ENCODE measurements around the gene PRKCE.
"Not testable (repeated sequence)": the region's sequence is repeated elsewhere in the genome, so short reads cannot be mapped to it uniquely, and the experiment has no call there.

PRKCE gene

DNA sequence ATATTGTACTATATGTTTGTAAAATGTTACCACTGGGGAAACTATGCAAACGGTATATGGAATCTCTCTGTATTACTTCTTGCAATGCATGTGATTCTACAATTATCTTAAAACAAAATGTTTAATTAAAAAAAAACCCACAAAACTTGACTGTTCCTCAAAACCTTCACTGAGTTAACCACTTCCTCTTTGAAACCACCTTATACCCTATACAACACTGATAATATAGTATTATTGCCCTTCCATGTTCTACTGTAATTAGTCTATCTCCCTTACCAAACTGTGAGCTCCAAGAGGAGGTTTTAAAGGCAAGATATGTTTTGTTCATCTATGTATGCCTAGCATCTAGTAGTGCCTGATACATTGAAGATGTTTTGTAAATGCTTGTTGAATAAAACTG lies 572.0 kb downstream of the PRKCE start:
- DNase-seq: not testable (repeated sequence)

DNA sequence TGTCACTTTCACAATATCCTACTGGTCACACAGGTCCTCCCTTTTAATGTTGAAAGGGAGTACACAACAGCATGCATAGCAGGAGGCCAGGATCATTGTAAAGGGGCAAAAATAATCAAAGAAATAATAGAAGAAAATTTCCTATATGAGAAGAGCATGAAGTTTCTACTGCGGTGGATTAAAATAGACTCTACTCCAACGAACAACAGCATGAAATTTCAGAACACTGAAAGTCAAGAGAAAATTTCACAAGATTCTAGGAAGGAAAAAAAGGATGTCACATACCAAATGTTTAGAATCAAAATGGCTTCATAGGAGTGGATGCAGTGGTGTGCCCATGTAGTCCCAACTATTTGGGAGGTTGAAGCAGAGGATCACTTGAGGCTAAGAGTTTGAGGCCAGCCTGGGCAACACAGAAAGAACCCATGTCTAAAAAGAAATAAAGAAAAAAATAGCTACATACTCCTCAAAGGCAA lies 573.7 kb downstream of the PRKCE start:
- DNase-seq: no peak

GRCh38 chr2:46225730-46226129 lies 574.3 kb downstream of the PRKCE start:
- no peak for DNase-seq

GRCh38 chr2:46226620-46227019 lies 575.1 kb downstream of the PRKCE start:
- no peak for DNase-seq

DNA sequence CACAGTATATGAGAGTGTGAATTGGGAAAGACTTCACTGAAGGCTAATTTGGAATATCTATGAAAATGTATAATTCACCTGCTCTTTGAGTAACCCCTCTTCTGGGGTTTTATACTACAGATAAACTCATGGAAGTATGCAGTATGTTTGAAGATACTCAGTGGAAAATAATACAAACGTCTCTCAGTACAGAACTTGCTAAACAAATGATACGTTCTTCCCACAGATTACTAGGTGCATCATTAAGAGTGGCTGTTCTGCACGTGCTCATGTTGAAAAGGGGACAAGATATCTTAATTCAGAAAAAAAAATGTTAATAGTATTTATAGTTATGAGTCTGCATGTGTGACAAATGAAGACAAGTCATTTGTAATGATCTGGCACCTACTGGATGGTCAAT lies 575.5 kb downstream of the PRKCE start:
- no peak for DNase-seq

DNA sequence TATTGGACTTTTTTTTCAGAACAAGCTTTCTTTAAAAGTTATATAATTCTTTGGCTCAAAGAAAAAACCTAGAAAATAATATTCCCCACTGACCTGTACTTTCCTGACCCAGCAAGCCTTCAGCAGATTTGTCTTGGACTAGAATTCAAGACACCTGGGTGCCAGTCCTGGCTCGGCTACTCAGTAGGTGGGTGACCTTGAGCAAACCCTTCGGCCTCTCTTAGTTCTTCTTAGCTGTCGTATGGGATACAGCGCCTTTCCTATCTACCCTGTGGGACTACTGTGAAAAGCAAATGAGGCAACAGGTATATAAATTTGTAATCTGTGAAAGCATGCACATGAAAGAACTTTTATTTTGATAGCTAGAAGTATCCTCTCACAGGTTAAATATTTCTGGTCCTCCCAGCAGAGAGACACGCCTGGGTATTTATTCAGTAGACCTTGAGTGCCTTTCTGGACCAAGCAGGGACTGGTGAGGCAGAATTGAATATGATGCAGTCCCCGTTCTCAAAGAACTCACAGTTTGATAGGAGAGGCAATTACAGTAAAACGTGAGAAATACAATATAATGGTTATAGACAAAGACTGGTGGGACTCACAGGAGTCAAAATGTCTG lies 576.3 kb downstream of the PRKCE start:
- no peak for DNase-seq

GRCh38 chr2:46229134-46230063 lies 577.9 kb downstream of the PRKCE start:
- no peak for DNase-seq

GRCh38 chr2:46230115-46230571 lies 578.7 kb downstream of the PRKCE start:
- DNase-seq: no peak

- no peak for DNase-seq
Measured at GRCh38 chr2:46230677-46231425, 579.4 kb downstream of the PRKCE start.

- DNase-seq: no peak
Measured at GRCh38 chr2:46231721-46232120, 580.2 kb downstream of the PRKCE start.

- DNase-seq: no peak
Measured at GRCh38 chr2:46232860-46233259, 581.4 kb downstream of the PRKCE start.

- DNase-seq: no peak
Measured at GRCh38 chr2:46236006-46236875, 584.8 kb downstream of the PRKCE start.

- no peak for DNase-seq
Measured at GRCh38 chr2:46236876-46237859, 585.7 kb downstream of the PRKCE start.
